VCaP (cell line): Measurements from ENCODE around the gene MYO10.

Source experiments
- H3K27ac ChIP-seq: fragments of 450-650 bp; 2 replicates; pipeline ENCODE4 v1.5.1; 2017
- CTCF ChIP-seq: fragments of 450-650 bp; conservative IDR thresholded peaks from 2 replicates; pipeline ENCODE4 v1.5.1; 2017; ENCODE audit warnings: mild to moderate bottlenecking, moderate library complexity

The MYO10 gene

GRCh38 chr5:16737620-16738364, 198.3 kb downstream of the MYO10 start:
- no peak for TF ChIP-seq CTCF
- no peak overlapping the region; the same call in 1 of the 2 replicates for H3K27ac ChIP-seq

- no peak for TF ChIP-seq CTCF
- peak overlapping the region; percentile 87 for H3K27ac ChIP-seq
Measured at GRCh38 chr5:16737209-16737608, 198.9 kb downstream of the MYO10 start.

GRCh38 chr5:16736158-16736995, 199.7 kb downstream of the MYO10 start:
- H3K27ac ChIP-seq: peak overlapping the region; percentile 87
- no peak for TF ChIP-seq CTCF

- H3K27ac ChIP-seq: peak overlapping the region; percentile 87
- TF ChIP-seq CTCF: no peak
Measured at GRCh38 chr5:16735101-16736060, 200.7 kb downstream of the MYO10 start.

GRCh38 chr5:16733331-16734006, 202.6 kb downstream of the MYO10 start:
- TF ChIP-seq CTCF: no peak
- no peak overlapping the region for H3K27ac ChIP-seq

GRCh38 chr5:16732356-16732755, 203.7 kb downstream of the MYO10 start:
- TF ChIP-seq CTCF: no peak
- H3K27ac ChIP-seq: no peak overlapping the region
